Measurements from ENCODE around the gene IGDCC3.

GRCh38 chr15:65344914-65345275, 32.9 kb downstream of the IGDCC3 start:
- TF ChIP-seq CTCF (IDR thresholded peaks at IDR 0.05; ENCODE audit: borderline replicate concordance, extremely low read depth, low read length, poor library complexity, severe bottlenecking) (no peak), EZH2 (IDR thresholded peaks at IDR 0.05; ENCODE audit: borderline replicate concordance, low read depth, low read length, severe bottlenecking) (no peak)
